ENCODE data around the gene LIMS2. TPM values are rescaled to one million over a fixed set of nuclear protein-coding genes. Genes with fewer than 3 reads are reported as not detected.
A peak's percentile ranks its signal among the peaks of the same experiment; 100 is the strongest.

Gene LIMS2
- total RNA-seq (2021; ENCODE audit: unreplicated experiment) (8.9 TPM), Bru-seq, nascent RNA (percentile 43 among the genes with signal in this experiment), BruChase-seq, experiment 1, labeled RNA remaining after a 2-hour chase (percentile 55 among the genes with signal in this experiment), BruChase-seq, experiment 2, labeled RNA remaining after a 6-hour chase (percentile 53 among the genes with signal in this experiment)
- 7.1 TPM for polyA plus RNA-seq (2012; ENCODE audit: insufficient read length)
- long read RNA-seq, partial matches to known transcripts, result 1 of 7 reads
- long read RNA-seq, other reads (novel, unspliced or antisense), result 3 of 7 reads

GRCh38 chr2:127675331-127676261, at the start of gene LIMS2:
TSS of gene LIMS2 (minus strand) at chr2:127675530. CDS start at chr2:127675024, 506 bp downstream.
- ATAC-seq, result peak; percentile 77
- intact Hi-C loops (cut with micrococcal nuclease; ENCODE audit: unreplicated experiment), result no loop called here
- TF ChIP-seq CTCF (IDR thresholded peaks at IDR 0.05), result no peak; the same call in 1 of the 2 replicates
- no peak for TF ChIP-seq SIN3A (IDR thresholded peaks at IDR 0.05; ENCODE audit: borderline replicate concordance, insufficient read depth, low read depth, low read length)
- no peak for TF ChIP-seq REST (IDR thresholded peaks at IDR 0.05; ENCODE audit: insufficient read depth in 1 of 2, low read depth in 2 of 2, low read length in 1 of 2)
- no peak for TF ChIP-seq TCF7L2 (IDR thresholded peaks at IDR 0.05; ENCODE audit: low read depth, low read length)
- TF ChIP-seq POLR2AphosphoS5 (IDR thresholded peaks at IDR 0.05; ENCODE audit: low read depth, low read length), result no peak
- no TSS peak for BruUV-seq (replicated peaks)
- CTCF ChIA-PET, result interaction anchor here (0.6 to 3.1 kb wide), 2 partner anchors 20 to 84 kb away, joined by 3 to 12 read pairs; no protein-coding TSS in a partner anchor
- H3K27ac ChIP-seq (ENCODE audit: low read length), result peak within 1 kb of the TSS; percentile 13
- peaks cover 11% of the 10 kb centered on the region for H3K4me1 ChIP-seq (ENCODE audit: control insufficient read depth, insufficient read depth, low read length)
- peaks cover 4% of the 10 kb centered on the region; the same call in 1 of the 2 replicates for H3K27me3 ChIP-seq (ENCODE audit: control insufficient read depth, insufficient read depth, low read length)
- in situ Hi-C loops (cut with HindIII; ENCODE audit: low pct_unique_long_range_greater_than_20kb, low sequenced_read_pairs), result no loop called here
- POLR2A ChIA-PET, result interaction anchor here (0.7 kb wide), 1 partner anchor 80 kb away, joined by 4 read pairs; no protein-coding TSS in a partner anchor
- H3K36me3 ChIP-seq (ENCODE audit: control insufficient read depth, insufficient read depth, low read length), result no peaks in the 10 kb centered on the region
- no peaks in the 10 kb centered on the region for H3K9me3 ChIP-seq (ENCODE audit: control insufficient read depth, insufficient read depth, low read depth, low read length)
- peak within 1 kb of the TSS; percentile 44 to 56 for H3K4me3 ChIP-seq (ENCODE audit: low read depth in 2 of 2, low read length in 2 of 2)
- DNase-seq (ENCODE audit: low read depth, low spot score), result no peak

GRCh38 chr2:127722807-127723206, 47.5 kb upstream of the LIMS2 start:
- no TSS peak for BruUV-seq (replicated peaks)
- ATAC-seq (no peak), DNase-seq (ENCODE audit: low read depth, low spot score) (no peak)
- no peak overlapping the region for H3K27ac ChIP-seq (ENCODE audit: low read length)
- H3K27me3 ChIP-seq (ENCODE audit: control insufficient read depth, insufficient read depth, low read length), result no peaks in the 10 kb centered on the region
- no peak overlapping the region for H3K4me3 ChIP-seq (ENCODE audit: low read depth in 2 of 2, low read length in 2 of 2)
- H3K36me3 ChIP-seq (ENCODE audit: control insufficient read depth, insufficient read depth, low read length), result peaks cover 23% of the 10 kb centered on the region
- no peaks in the 10 kb centered on the region for H3K4me1 ChIP-seq (ENCODE audit: control insufficient read depth, insufficient read depth, low read length)
- POLR2A ChIA-PET, result no interaction called here
- in situ Hi-C loops (cut with HindIII; ENCODE audit: low pct_unique_long_range_greater_than_20kb, low sequenced_read_pairs) (no loop called here), intact Hi-C loops (cut with micrococcal nuclease; ENCODE audit: unreplicated experiment) (no loop called here)
- no peak for TF ChIP-seq CTCF (IDR thresholded peaks at IDR 0.05)
- no peak for TF ChIP-seq SIN3A (IDR thresholded peaks at IDR 0.05; ENCODE audit: borderline replicate concordance, insufficient read depth, low read depth, low read length)
- TF ChIP-seq POLR2AphosphoS5 (IDR thresholded peaks at IDR 0.05; ENCODE audit: low read depth, low read length), result no peak
- no peak for TF ChIP-seq TCF7L2 (IDR thresholded peaks at IDR 0.05; ENCODE audit: low read depth, low read length)
- TF ChIP-seq REST (IDR thresholded peaks at IDR 0.05; ENCODE audit: insufficient read depth in 1 of 2, low read depth in 2 of 2, low read length in 1 of 2), result no peak
- CTCF ChIA-PET, result no interaction called here
- H3K9me3 ChIP-seq (ENCODE audit: control insufficient read depth, insufficient read depth, low read depth, low read length), result no peaks in the 10 kb centered on the region

Data from Panc1 (cell line).